Measurements from ENCODE around the gene PRKCE. TPM values are rescaled to one million over a fixed set of nuclear protein-coding genes. Genes with fewer than 3 reads are reported as not detected.

Gene PRKCE
- total RNA-seq, 6 experiments from 2014 or later = 5.2 to 18.8 (median 11.0) TPM

GRCh38 chr2:45710468-45710867 is 59.0 kb downstream of the PRKCE start:
- TF ChIP-seq, protein P1, sequence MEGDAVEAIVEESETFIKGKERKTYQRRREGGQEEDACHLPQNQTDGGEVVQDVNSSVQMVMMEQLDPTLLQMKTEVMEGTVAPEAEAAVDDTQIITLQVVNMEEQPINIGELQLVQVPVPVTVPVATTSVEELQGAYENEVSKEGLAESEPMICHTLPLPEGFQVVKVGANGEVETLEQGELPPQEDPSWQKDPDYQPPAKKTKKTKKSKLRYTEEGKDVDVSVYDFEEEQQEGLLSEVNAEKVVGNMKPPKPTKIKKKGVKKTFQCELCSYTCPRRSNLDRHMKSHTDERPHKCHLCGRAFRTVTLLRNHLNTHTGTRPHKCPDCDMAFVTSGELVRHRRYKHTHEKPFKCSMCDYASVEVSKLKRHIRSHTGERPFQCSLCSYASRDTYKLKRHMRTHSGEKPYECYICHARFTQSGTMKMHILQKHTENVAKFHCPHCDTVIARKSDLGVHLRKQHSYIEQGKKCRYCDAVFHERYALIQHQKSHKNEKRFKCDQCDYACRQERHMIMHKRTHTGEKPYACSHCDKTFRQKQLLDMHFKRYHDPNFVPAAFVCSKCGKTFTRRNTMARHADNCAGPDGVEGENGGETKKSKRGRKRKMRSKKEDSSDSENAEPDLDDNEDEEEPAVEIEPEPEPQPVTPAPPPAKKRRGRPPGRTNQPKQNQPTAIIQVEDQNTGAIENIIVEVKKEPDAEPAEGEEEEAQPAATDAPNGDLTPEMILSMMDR (IDR thresholded peaks at IDR 0.05) = no peak
- no peak for TF ChIP-seq POLR2A (IDR thresholded peaks at IDR 0.05)
- Histone ChIP-seq H3K4me3 (no peak overlapping the region), H3K36me3 (no peaks in the 10 kb centered on the region), H3K27ac (no peak overlapping the region), H3K9me3 (no peaks in the 10 kb centered on the region), H3K27me3 (no peaks in the 10 kb centered on the region), H3K4me1 (peaks cover 0 to 8% (median 0%) of the 10 kb centered on the region in 4 donors)
- WGBS (ENCODE audit: insufficient coverage, low coverage, low lambda C conversion rate, missing lambda C conversion rate) = no CpG with 5 or more reads among the region's 3 CpGs
- DNase-seq (no peak), ATAC-seq (no peak)
- intact Hi-C loops (cut with DNase I) = no loop called here

DNA sequence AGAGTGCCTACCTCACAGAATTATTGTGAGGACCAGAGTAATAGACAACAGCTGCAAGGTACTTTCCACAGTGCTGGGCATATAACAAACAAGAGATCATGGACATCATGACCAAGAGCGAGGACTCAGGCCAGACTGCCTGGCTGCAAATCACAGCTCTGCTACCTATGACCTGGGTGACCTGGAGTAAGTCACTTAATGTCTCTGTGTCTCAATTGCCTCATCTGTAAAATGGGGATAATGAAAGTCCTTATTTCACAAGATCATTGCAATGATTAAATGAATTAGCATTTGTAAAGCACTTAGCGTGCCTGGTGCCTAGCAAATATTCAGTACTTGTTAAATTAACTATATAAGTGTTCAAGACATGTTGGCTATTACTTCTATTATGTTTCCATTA is 59.7 kb downstream of the PRKCE start:
- WGBS (ENCODE audit: insufficient coverage, low coverage, low lambda C conversion rate, missing lambda C conversion rate) = 96% methylated on average over 2 of the region's 2 CpGs
- no peaks in the 10 kb centered on the region for H3K36me3 ChIP-seq
- H3K27me3 ChIP-seq = no peaks in the 10 kb centered on the region
- intact Hi-C loops (cut with DNase I) = no loop called here
- no peak for DNase-seq
- H3K9me3 ChIP-seq = no peaks in the 10 kb centered on the region
- H3K4me3 ChIP-seq = no peak overlapping the region
- ATAC-seq = no peak
- TF ChIP-seq POLR2A (IDR thresholded peaks at IDR 0.05) = no peak
- TF ChIP-seq, protein P1 (IDR thresholded peaks at IDR 0.05) = no peak
- H3K27ac ChIP-seq = no peak overlapping the region
- peaks cover 0 to 8% (median 0%) of the 10 kb centered on the region in 4 donors for H3K4me1 ChIP-seq

DNA sequence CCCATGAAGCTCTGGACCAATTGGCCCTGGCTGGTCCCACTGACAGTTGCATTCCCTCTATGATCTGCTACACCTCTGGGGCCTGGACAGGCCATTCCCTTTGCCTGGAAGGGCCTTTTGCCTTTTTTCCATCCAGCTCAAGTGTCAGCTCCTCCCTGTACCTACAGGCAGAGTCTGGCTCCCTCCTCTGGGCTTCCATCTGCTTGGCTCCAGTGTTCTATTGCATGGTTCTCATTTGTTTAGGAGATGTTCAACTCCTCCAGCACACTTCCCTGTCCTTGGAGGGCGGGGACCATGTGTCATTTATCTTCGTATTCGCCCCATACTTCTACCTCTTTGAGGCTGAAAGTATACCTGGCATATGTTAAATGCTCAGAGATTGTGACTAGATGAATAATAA is 61.1 kb downstream of the PRKCE start:
- no peak for ATAC-seq
- H3K4me1 ChIP-seq = peaks cover 0 to 8% (median 0%) of the 10 kb centered on the region in 4 donors
- no peaks in the 10 kb centered on the region for H3K27me3 ChIP-seq
- intact Hi-C loops (cut with DNase I) = no loop called here
- TF ChIP-seq, protein P1 (IDR thresholded peaks at IDR 0.05) = no peak
- TF ChIP-seq POLR2A (IDR thresholded peaks at IDR 0.05) = no peak
- H3K36me3 ChIP-seq = no peaks in the 10 kb centered on the region
- DNase-seq = no peak
- no peak overlapping the region for H3K27ac ChIP-seq
- 90% methylated on average over 3 of the region's 3 CpGs for WGBS (ENCODE audit: insufficient coverage, low coverage, low lambda C conversion rate, missing lambda C conversion rate)
- H3K4me3 ChIP-seq = no peak overlapping the region
- no peaks in the 10 kb centered on the region for H3K9me3 ChIP-seq

DNA sequence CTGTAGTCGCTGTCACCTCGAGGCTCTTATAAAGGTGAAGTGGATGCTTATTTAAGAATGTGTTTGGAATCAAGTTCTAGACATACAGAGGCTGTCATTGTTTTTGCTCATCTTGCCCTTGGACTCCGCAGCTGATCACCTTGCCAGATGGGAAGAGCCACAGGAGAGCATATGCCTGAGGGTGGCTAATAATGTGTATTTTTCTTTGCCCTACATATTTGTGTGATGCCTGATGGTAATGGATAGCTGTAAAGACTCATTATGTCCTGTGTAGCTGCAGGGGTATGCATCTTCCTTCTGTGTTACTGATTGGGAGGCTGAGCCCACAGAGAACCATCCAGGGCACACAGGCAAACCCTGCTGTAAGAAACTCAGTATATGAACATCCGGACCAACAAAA is 61.7 kb downstream of the PRKCE start:
- H3K4me3 ChIP-seq = no peak overlapping the region
- DNase-seq = no peak
- H3K4me1 ChIP-seq = peaks cover 0 to 8% (median 0%) of the 10 kb centered on the region in 4 donors
- no peak overlapping the region for H3K27ac ChIP-seq
- no peaks in the 10 kb centered on the region for H3K36me3 ChIP-seq
- no peak for TF ChIP-seq POLR2A (IDR thresholded peaks at IDR 0.05)
- TF ChIP-seq, protein P1 (IDR thresholded peaks at IDR 0.05) = no peak
- no peaks in the 10 kb centered on the region for H3K9me3 ChIP-seq
- intact Hi-C loops (cut with DNase I) = no loop called here
- WGBS (ENCODE audit: insufficient coverage, low coverage, low lambda C conversion rate, missing lambda C conversion rate) = 97% methylated on average over 4 of the region's 4 CpGs
- no peak for ATAC-seq
- no peaks in the 10 kb centered on the region for H3K27me3 ChIP-seq

GRCh38 chr2:45713591-45713990 is 62.1 kb downstream of the PRKCE start:
- intact Hi-C loops (cut with DNase I) = no loop called here
- DNase-seq (no peak), ATAC-seq (no peak)
- no peak for TF ChIP-seq POLR2A (IDR thresholded peaks at IDR 0.05)
- TF ChIP-seq, protein P1 (IDR thresholded peaks at IDR 0.05) = no peak
- Histone ChIP-seq H3K36me3 (no peaks in the 10 kb centered on the region), H3K27ac (no peak overlapping the region), H3K27me3 (no peaks in the 10 kb centered on the region), H3K4me1 (peaks cover 0 to 8% (median 0%) of the 10 kb centered on the region in 4 donors), H3K9me3 (no peaks in the 10 kb centered on the region), H3K4me3 (no peak overlapping the region)
